ENCODE data around the gene PTPRE.

Gene PTPRE

GRCh38 chr10:127926455-127926854 lies 19.6 kb downstream of the PTPRE start:
- no peaks in the 10 kb centered on the region; the same call in 1 of the 2 replicates for H3K4me1 ChIP-seq (ENCODE audit: control insufficient read depth, insufficient read depth, low read length)
- no peaks in the 10 kb centered on the region for H3K27me3 ChIP-seq (ENCODE audit: control insufficient read depth, insufficient read depth, low read length)
- no peaks in the 10 kb centered on the region for H3K36me3 ChIP-seq (ENCODE audit: control insufficient read depth, insufficient read depth, low read length)
- H3K4me3 ChIP-seq (ENCODE audit: low read length), result no peak overlapping the region
- no peak overlapping the region for H3K27ac ChIP-seq (ENCODE audit: low read length)
- H3K9me3 ChIP-seq (ENCODE audit: control insufficient read depth, insufficient read depth, low read length), result no peaks in the 10 kb centered on the region
- WGBS (ENCODE audit: insufficient coverage, insufficient read length), result no CpG with 5 or more reads among the region's 8 CpGs
- no peak for DNase-seq (ENCODE audit: low read depth, low spot score)

GRCh38 chr10:127928021-127928806 lies 21.3 kb downstream of the PTPRE start:
- H3K27ac ChIP-seq (ENCODE audit: low read length), result no peak overlapping the region
- no peak overlapping the region for H3K4me3 ChIP-seq (ENCODE audit: low read length)
- H3K9me3 ChIP-seq (ENCODE audit: control insufficient read depth, insufficient read depth, low read length), result no peaks in the 10 kb centered on the region
- no peaks in the 10 kb centered on the region for H3K4me1 ChIP-seq (ENCODE audit: control insufficient read depth, insufficient read depth, low read length)
- DNase-seq (ENCODE audit: low read depth, low spot score), result no peak
- no peaks in the 10 kb centered on the region for H3K36me3 ChIP-seq (ENCODE audit: control insufficient read depth, insufficient read depth, low read length)
- no peaks in the 10 kb centered on the region for H3K27me3 ChIP-seq (ENCODE audit: control insufficient read depth, insufficient read depth, low read length)
- WGBS (ENCODE audit: insufficient coverage, insufficient read length), result no CpG with 5 or more reads among the region's 10 CpGs

- Histone ChIP-seq H3K9me3 (ENCODE audit: control insufficient read depth, insufficient read depth, low read length) (no peaks in the 10 kb centered on the region), H3K4me3 (ENCODE audit: low read length) (no peak overlapping the region), H3K4me1 (ENCODE audit: control insufficient read depth, insufficient read depth, low read length) (no peaks in the 10 kb centered on the region), H3K36me3 (ENCODE audit: control insufficient read depth, insufficient read depth, low read length) (no peaks in the 10 kb centered on the region), H3K27me3 (ENCODE audit: control insufficient read depth, insufficient read depth, low read length) (no peaks in the 10 kb centered on the region), H3K27ac (ENCODE audit: low read length) (no peak overlapping the region)
- no peak for DNase-seq (ENCODE audit: low read depth, low spot score)
- no CpG with 5 or more reads among the region's 15 CpGs for WGBS (ENCODE audit: insufficient coverage, insufficient read length)
These were observed 25.8 kb downstream of the PTPRE start for GRCh38 chr10:127932521-127933270.

GRCh38 chr10:127933271-127933670 lies 26.4 kb downstream of the PTPRE start:
- H3K4me1 ChIP-seq (ENCODE audit: control insufficient read depth, insufficient read depth, low read length), result no peaks in the 10 kb centered on the region
- H3K36me3 ChIP-seq (ENCODE audit: control insufficient read depth, insufficient read depth, low read length), result no peaks in the 10 kb centered on the region
- no peaks in the 10 kb centered on the region for H3K9me3 ChIP-seq (ENCODE audit: control insufficient read depth, insufficient read depth, low read length)
- no peak for DNase-seq (ENCODE audit: low read depth, low spot score)
- H3K27ac ChIP-seq (ENCODE audit: low read length), result no peak overlapping the region
- H3K27me3 ChIP-seq (ENCODE audit: control insufficient read depth, insufficient read depth, low read length), result no peaks in the 10 kb centered on the region
- no peak overlapping the region for H3K4me3 ChIP-seq (ENCODE audit: low read length)
- WGBS (ENCODE audit: insufficient coverage, insufficient read length), result no CpG with 5 or more reads among the region's 5 CpGs

- no peaks in the 10 kb centered on the region for H3K36me3 ChIP-seq (ENCODE audit: control insufficient read depth, insufficient read depth, low read length)
- H3K9me3 ChIP-seq (ENCODE audit: control insufficient read depth, insufficient read depth, low read length), result no peaks in the 10 kb centered on the region
- H3K27me3 ChIP-seq (ENCODE audit: control insufficient read depth, insufficient read depth, low read length), result no peaks in the 10 kb centered on the region
- H3K4me1 ChIP-seq (ENCODE audit: control insufficient read depth, insufficient read depth, low read length), result no peaks in the 10 kb centered on the region
- no peak overlapping the region for H3K27ac ChIP-seq (ENCODE audit: low read length)
- no CpG with 5 or more reads among the region's 14 CpGs for WGBS (ENCODE audit: insufficient coverage, insufficient read length)
- no peak overlapping the region for H3K4me3 ChIP-seq (ENCODE audit: low read length)
- DNase-seq (ENCODE audit: low read depth, low spot score), result no peak
These were observed 27.5 kb downstream of the PTPRE start for GRCh38 chr10:127934383-127934782.

GRCh38 chr10:127935071-127935561 lies 28.2 kb downstream of the PTPRE start:
- H3K27me3 ChIP-seq (ENCODE audit: control insufficient read depth, insufficient read depth, low read length), result no peaks in the 10 kb centered on the region
- DNase-seq (ENCODE audit: low read depth, low spot score), result no peak
- WGBS (ENCODE audit: insufficient coverage, insufficient read length), result no CpG with 5 or more reads among the region's 16 CpGs
- H3K27ac ChIP-seq (ENCODE audit: low read length), result no peak overlapping the region
- H3K4me3 ChIP-seq (ENCODE audit: low read length), result no peak overlapping the region
- no peaks in the 10 kb centered on the region for H3K4me1 ChIP-seq (ENCODE audit: control insufficient read depth, insufficient read depth, low read length)
- H3K36me3 ChIP-seq (ENCODE audit: control insufficient read depth, insufficient read depth, low read length), result no peaks in the 10 kb centered on the region
- no peaks in the 10 kb centered on the region for H3K9me3 ChIP-seq (ENCODE audit: control insufficient read depth, insufficient read depth, low read length)

- Histone ChIP-seq H3K27me3 (ENCODE audit: control insufficient read depth, insufficient read depth, low read length) (no peaks in the 10 kb centered on the region), H3K4me3 (ENCODE audit: low read length) (no peak overlapping the region), H3K9me3 (ENCODE audit: control insufficient read depth, insufficient read depth, low read length) (no peaks in the 10 kb centered on the region), H3K36me3 (ENCODE audit: control insufficient read depth, insufficient read depth, low read length) (no peaks in the 10 kb centered on the region), H3K27ac (ENCODE audit: low read length) (no peak overlapping the region), H3K4me1 (ENCODE audit: control insufficient read depth, insufficient read depth, low read length) (no peaks in the 10 kb centered on the region)
- no peak for DNase-seq (ENCODE audit: low read depth, low spot score)
These were observed 30.2 kb downstream of the PTPRE start for GRCh38 chr10:127937069-127937468.

DNA sequence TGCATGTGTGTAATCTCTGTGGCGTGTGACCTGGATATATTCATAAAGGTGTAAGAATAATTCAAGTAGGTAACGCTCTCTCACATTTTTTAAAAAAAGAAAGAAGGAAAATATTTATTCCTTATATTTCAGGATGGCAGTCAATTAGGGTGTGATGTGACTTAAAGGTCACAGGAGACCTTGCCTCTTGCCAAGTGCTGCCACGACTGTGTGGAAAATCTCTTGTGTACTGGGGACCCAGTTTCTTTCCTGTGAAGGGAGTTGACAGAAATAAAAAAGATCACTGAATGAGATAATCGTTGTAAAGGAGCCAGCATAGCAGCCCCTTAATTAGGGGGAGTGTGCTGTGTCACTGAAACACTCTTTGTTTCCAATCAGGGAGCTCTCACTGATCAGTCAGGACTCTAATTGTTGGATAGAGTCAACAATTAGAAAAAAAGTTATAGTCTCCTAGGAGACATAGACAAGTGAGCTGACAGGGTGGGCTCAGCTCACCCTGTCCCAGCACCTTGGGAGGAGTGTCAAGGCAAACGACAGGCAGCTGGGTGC lies 31.1 kb downstream of the PTPRE start:
- WGBS (ENCODE audit: insufficient coverage, insufficient read length), result no CpG with 5 or more reads among the region's 5 CpGs
- Histone ChIP-seq H3K27me3 (ENCODE audit: control insufficient read depth, insufficient read depth, low read length) (no peaks in the 10 kb centered on the region), H3K27ac (ENCODE audit: low read length) (no peak overlapping the region), H3K36me3 (ENCODE audit: control insufficient read depth, insufficient read depth, low read length) (no peaks in the 10 kb centered on the region), H3K4me1 (ENCODE audit: control insufficient read depth, insufficient read depth, low read length) (no peaks in the 10 kb centered on the region), H3K9me3 (ENCODE audit: control insufficient read depth, insufficient read depth, low read length) (no peaks in the 10 kb centered on the region), H3K4me3 (ENCODE audit: low read length) (no peak overlapping the region; the same call in 1 of the 2 replicates)
- DNase-seq (ENCODE audit: low read depth, low spot score), result no peak

DNA sequence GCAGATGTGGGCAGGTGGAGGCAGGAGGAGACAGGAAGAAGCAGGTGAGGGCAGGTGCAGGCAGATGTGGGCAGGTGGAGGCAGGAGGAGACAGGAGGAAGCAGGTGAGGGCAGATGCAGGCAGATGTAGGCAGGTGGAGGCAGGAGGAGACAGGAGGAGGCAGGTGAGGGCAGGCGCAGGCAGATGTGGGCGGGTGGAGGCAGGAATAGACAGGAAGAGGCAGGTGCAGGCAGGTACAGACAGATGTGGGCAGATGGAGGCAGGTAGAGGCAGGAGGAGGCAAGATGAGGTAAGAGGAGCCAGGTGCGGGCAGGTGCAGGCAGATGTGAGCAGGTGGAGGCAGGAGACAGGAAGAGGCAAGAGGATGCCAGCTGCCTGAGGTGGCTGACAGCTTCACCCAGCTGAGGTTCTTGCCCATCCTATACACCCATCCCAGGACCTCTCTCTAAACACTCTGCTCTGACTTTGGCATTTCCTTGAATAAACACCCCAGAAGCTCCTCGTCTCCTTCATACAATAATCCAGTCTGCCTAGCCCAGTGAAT lies 33.0 kb downstream of the PTPRE start:
- no CpG with 5 or more reads among the region's 4 CpGs for WGBS (ENCODE audit: insufficient coverage, insufficient read length)
- Histone ChIP-seq H3K4me1 (ENCODE audit: control insufficient read depth, insufficient read depth, low read length) (no peaks in the 10 kb centered on the region), H3K4me3 (ENCODE audit: low read length) (no peak overlapping the region)

DNA sequence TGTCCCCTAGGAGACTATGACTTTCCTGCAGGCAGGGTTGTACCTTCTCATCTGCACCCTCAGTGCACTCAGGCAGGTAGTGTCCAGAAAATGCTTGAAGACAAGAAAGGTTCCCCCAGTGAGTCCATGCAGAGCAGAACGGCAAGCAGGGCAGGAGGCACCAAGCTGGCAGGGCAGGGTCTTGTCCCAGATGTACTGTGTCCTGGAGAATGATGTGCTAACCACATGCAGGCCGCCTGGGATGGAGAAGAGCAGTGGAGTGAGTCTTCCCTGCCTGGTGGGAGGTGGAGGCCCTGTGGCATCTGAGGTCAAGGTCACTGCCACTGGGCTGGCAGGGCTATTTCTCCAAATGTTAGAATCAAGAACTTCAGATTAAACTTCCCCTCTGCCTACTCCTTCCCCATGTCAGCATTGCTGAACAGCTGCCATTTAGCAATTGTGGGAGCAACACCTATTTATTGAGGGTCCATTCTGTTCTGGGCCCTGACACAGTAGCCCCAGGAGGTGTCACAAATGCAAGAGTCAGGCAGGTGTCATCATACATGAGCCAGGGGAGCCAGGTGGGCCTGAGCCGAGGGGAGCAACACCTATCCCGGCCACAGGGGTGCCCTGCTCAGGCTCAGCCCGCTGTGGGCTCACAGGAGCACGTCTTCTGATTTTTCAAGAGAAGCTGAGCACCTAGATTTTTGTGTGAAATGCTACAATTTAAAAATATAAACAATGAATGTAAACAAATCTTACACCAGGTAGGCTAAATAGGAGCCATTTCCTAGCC lies 34.1 kb downstream of the PTPRE start:
- no peak overlapping the region for H3K27ac ChIP-seq (ENCODE audit: low read length)
- H3K9me3 ChIP-seq (ENCODE audit: control insufficient read depth, insufficient read depth, low read length), result no peaks in the 10 kb centered on the region
- H3K4me3 ChIP-seq (ENCODE audit: low read length), result no peak overlapping the region
- H3K36me3 ChIP-seq (ENCODE audit: control insufficient read depth, insufficient read depth, low read length), result no peaks in the 10 kb centered on the region
- no CpG with 5 or more reads among the region's 6 CpGs for WGBS (ENCODE audit: insufficient coverage, insufficient read length)
- H3K27me3 ChIP-seq (ENCODE audit: control insufficient read depth, insufficient read depth, low read length), result no peaks in the 10 kb centered on the region
- H3K4me1 ChIP-seq (ENCODE audit: control insufficient read depth, insufficient read depth, low read length), result no peaks in the 10 kb centered on the region
- DNase-seq (ENCODE audit: low read depth, low spot score), result no peak

More for the DNA sequence above, 33.0 kb downstream of the PTPRE start:
- Histone ChIP-seq H3K36me3 (ENCODE audit: control insufficient read depth, insufficient read depth, low read length) (no peaks in the 10 kb centered on the region), H3K27ac (ENCODE audit: low read length) (no peak overlapping the region), H3K27me3 (ENCODE audit: control insufficient read depth, insufficient read depth, low read length) (no peaks in the 10 kb centered on the region), H3K9me3 (ENCODE audit: control insufficient read depth, insufficient read depth, low read length) (no peaks in the 10 kb centered on the region)
- no peak for DNase-seq (ENCODE audit: low read depth, low spot score)

Measured in iPS DF 6.9 (cell line).